HepG2 (cell line): ENCODE data around the gene SYT17. TPM values are rescaled to one million over a fixed set of nuclear protein-coding genes. Genes with fewer than 3 reads are reported as not detected.

Experiments used
- EHMT2 ChIP-seq: fragments of 200-600 bp; sonication (generic); IDR thresholded peaks from 2 replicates; pipeline ENCODE4 v1.7.0; 2017; ENCODE audit warnings: antibody characterized with exemption, low read depth, low read length, borderline replicate concordance
- GABPA ChIP-seq, 2 experiments: IDR thresholded peaks; 2 replicates each; pipeline ENCODE4 v1.6.1; 2011 to 2016; ENCODE audit warnings: low read depth in 2 of 2, low read length in 1 of 2, missing biosample characterization in 1 of 2, missing genetic modification characterization in 1 of 2
- SALL1 ChIP-seq: sonication (generic); formaldehyde crosslinking; IDR thresholded peaks from 2 replicates; pipeline ENCODE4 v1.8.0; 2022; ENCODE audit warnings: mild to moderate bottlenecking, missing genetic modification reagents
- ZNF343 ChIP-seq: sonication (generic); formaldehyde crosslinking; IDR thresholded peaks from 2 replicates; pipeline ENCODE4 v1.4.0; 2020; ENCODE audit warnings: mild to moderate bottlenecking, missing genetic modification reagents
- polyA plus RNA-seq, 8 experiments: library from polyadenylated mRNA; depleted of rRNA in 3 of 8; stranded (reverse) in 7 of 8; unstranded in 1 of 8; fragments of >200 nt; fragmentation: Illumina TruSeq in 4 of 8; extraction: Trizol in 4 of 8; gene quantifications; 2 replicates each; pipeline versions ENCODE4 v1.2.1 to v1.2.3, GENCODE V29; 2011 to 2016; ENCODE audit warnings: low read depth in 4 of 8, missing spikeins in 1 of 8, mixed read lengths in 1 of 8; ENCODE audit not compliant: insufficient read depth in 1 of 8
- total RNA-seq, 5 experiments: library from RNA; depleted of rRNA; stranded (reverse); fragments of >200 nt; fragmentation: Illumina TruSeq; extraction: Trizol; gene quantifications; 2 replicates each; pipeline ENCODE4 v1.2.3, GENCODE V29; 2016; ENCODE audit warnings: low read depth in 1 of 5
- TF ChIP-seq, protein P1 (sequence below): sonication (generic); formaldehyde crosslinking; IDR thresholded peaks from 2 replicates; pipeline ENCODE4 v1.5.0; 2020; ENCODE audit warnings: missing genetic modification reagents
- TF ChIP-seq, protein P2 (sequence below): sonication (generic); formaldehyde crosslinking; IDR thresholded peaks from 2 replicates; pipeline ENCODE4 v1.5.0; 2020; ENCODE audit warnings: missing genetic modification reagents, mild to moderate bottlenecking, borderline replicate concordance
- TF ChIP-seq, protein P3 (sequence below), 2 experiments: IDR thresholded peaks; 2 replicates each; pipeline ENCODE4 v1.6.1; 2011 to 2012; ENCODE audit warnings: low read length in 2 of 2, borderline replicate concordance in 1 of 2, low read depth in 1 of 2, mild to moderate bottlenecking in 1 of 2, moderate library complexity in 1 of 2
- TF ChIP-seq, protein P4 (sequence below): sonication (generic); formaldehyde crosslinking; IDR thresholded peaks from 2 replicates; pipeline ENCODE4 v1.4.0; 2020; ENCODE audit warnings: missing genetic modification reagents, borderline replicate concordance

SYT17 gene
- total and polyA plus RNA-seq, 2 of the 13 experiments (the other 11 are each of a cell fraction or from before 2014, with no cell fraction given): 0.44 TPM; not detected in 1

DNA sequence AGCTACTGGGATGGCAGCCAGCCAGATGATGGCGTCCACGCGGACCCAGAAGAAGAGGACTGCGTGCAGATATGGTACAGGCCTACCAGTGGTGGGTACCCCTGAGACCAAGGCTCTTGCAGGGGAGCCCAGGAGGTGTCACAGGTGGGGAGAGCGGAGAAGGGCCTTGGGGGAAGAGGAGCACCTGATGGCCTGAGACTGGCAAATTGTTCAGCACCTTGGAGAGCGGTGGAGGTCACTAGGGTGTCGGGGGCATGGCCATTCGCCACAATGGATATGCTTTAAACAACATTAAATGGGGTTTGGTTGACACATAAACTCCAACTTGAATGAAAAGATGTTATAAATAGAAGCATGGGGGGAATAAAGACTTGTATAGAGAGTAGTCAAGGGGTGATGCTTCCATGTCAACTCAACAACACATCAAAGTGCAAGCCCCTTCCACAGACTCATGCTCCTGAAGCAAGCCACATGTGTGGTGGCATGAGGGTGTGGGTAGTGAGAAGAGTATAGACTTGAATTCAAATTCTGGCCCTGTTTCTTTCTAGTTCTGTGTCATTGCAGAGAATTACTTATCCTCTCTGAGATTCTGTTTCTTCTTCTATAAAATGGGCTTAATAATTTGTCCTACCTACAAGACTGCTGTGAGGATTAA, 139.7 kb downstream of the SYT17 start (continued):
- TF ChIP-seq ZNF343: no peak
- TF ChIP-seq, protein P1, sequence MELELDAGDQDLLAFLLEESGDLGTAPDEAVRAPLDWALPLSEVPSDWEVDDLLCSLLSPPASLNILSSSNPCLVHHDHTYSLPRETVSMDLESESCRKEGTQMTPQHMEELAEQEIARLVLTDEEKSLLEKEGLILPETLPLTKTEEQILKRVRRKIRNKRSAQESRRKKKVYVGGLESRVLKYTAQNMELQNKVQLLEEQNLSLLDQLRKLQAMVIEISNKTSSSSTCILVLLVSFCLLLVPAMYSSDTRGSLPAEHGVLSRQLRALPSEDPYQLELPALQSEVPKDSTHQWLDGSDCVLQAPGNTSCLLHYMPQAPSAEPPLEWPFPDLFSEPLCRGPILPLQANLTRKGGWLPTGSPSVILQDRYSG (CRISPR knock-in tag): peak; percentile 48; the same call in 1 of the 2 replicates
- TF ChIP-seq EHMT2: peak; percentile 99
- TF ChIP-seq, protein P2, sequence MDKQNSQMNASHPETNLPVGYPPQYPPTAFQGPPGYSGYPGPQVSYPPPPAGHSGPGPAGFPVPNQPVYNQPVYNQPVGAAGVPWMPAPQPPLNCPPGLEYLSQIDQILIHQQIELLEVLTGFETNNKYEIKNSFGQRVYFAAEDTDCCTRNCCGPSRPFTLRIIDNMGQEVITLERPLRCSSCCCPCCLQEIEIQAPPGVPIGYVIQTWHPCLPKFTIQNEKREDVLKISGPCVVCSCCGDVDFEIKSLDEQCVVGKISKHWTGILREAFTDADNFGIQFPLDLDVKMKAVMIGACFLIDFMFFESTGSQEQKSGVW (CRISPR knock-in tag): 0 out of 2 replicates have a peak, but pooled peaks have one; percentile 5
- TF ChIP-seq, protein P3, sequence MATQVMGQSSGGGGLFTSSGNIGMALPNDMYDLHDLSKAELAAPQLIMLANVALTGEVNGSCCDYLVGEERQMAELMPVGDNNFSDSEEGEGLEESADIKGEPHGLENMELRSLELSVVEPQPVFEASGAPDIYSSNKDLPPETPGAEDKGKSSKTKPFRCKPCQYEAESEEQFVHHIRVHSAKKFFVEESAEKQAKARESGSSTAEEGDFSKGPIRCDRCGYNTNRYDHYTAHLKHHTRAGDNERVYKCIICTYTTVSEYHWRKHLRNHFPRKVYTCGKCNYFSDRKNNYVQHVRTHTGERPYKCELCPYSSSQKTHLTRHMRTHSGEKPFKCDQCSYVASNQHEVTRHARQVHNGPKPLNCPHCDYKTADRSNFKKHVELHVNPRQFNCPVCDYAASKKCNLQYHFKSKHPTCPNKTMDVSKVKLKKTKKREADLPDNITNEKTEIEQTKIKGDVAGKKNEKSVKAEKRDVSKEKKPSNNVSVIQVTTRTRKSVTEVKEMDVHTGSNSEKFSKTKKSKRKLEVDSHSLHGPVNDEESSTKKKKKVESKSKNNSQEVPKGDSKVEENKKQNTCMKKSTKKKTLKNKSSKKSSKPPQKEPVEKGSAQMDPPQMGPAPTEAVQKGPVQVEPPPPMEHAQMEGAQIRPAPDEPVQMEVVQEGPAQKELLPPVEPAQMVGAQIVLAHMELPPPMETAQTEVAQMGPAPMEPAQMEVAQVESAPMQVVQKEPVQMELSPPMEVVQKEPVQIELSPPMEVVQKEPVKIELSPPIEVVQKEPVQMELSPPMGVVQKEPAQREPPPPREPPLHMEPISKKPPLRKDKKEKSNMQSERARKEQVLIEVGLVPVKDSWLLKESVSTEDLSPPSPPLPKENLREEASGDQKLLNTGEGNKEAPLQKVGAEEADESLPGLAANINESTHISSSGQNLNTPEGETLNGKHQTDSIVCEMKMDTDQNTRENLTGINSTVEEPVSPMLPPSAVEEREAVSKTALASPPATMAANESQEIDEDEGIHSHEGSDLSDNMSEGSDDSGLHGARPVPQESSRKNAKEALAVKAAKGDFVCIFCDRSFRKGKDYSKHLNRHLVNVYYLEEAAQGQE (IDR thresholded peaks at IDR 0.05; ENCODE audit: borderline replicate concordance in 1 of 2, low read depth in 1 of 2, low read length in 2 of 2): peak; percentile 84 to 97
- TF ChIP-seq GABPA (IDR thresholded peaks at IDR 0.05; ENCODE audit: low read depth, low read length): no peak
- 0 out of 2 replicates have a peak, but pooled peaks have one; percentile 24 for TF ChIP-seq GABPA (CRISPR knock-in tag; IDR thresholded peaks at IDR 0.05; ENCODE audit: low read depth)
- TF ChIP-seq, protein P4, sequence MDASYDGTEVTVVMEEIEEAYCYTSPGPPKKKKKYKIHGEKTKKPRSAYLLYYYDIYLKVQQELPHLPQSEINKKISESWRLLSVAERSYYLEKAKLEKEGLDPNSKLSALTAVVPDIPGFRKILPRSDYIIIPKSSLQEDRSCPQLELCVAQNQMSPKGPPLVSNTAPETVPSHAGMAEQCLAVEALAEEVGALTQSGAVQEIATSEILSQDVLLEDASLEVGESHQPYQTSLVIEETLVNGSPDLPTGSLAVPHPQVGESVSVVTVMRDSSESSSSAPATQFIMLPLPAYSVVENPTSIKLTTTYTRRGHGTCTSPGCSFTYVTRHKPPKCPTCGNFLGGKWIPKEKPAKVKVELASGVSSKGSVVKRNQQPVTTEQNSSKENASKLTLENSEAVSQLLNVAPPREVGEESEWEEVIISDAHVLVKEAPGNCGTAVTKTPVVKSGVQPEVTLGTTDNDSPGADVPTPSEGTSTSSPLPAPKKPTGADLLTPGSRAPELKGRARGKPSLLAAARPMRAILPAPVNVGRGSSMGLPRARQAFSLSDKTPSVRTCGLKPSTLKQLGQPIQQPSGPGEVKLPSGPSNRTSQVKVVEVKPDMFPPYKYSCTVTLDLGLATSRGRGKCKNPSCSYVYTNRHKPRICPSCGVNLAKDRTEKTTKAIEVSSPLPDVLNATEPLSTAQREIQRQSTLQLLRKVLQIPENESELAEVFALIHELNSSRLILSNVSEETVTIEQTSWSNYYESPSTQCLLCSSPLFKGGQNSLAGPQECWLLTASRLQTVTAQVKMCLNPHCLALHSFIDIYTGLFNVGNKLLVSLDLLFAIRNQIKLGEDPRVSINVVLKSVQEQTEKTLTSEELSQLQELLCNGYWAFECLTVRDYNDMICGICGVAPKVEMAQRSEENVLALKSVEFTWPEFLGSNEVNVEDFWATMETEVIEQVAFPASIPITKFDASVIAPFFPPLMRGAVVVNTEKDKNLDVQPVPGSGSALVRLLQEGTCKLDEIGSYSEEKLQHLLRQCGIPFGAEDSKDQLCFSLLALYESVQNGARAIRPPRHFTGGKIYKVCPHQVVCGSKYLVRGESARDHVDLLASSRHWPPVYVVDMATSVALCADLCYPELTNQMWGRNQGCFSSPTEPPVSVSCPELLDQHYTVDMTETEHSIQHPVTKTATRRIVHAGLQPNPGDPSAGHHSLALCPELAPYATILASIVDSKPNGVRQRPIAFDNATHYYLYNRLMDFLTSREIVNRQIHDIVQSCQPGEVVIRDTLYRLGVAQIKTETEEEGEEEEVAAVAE (CRISPR knock-in tag): 0 out of 2 replicates have a peak, but pooled peaks have one; percentile 29
- TF ChIP-seq SALL1 (CRISPR knock-in tag): peak; percentile 57
